Ovary (tissue), 3 donors: Measurements from ENCODE around the gene ALK.

Experiments used
- POLR2A ChIP-seq: fragments of 450-650 bp; IDR thresholded peaks from one replicate; pipeline ENCODE4 v1.6.1; 2017; ENCODE audit warnings: antibody characterized with exemption, mild to moderate bottlenecking, moderate library complexity
- TF ChIP-seq, protein P1 (sequence below), 3 donors: fragments of 450-650 bp in 2 of 3; fragments of 200-600 bp in 1 of 3; IDR thresholded peaks; one replicate each; pipeline versions ENCODE4 v1.5.1 to v1.8.0; 2016 to 2022; ENCODE audit warnings: antibody characterized with exemption in 3 of 3, mild to moderate bottlenecking in 1 of 3
- donor health status: DM: no; HTN: no; CAD: no.

DNA sequence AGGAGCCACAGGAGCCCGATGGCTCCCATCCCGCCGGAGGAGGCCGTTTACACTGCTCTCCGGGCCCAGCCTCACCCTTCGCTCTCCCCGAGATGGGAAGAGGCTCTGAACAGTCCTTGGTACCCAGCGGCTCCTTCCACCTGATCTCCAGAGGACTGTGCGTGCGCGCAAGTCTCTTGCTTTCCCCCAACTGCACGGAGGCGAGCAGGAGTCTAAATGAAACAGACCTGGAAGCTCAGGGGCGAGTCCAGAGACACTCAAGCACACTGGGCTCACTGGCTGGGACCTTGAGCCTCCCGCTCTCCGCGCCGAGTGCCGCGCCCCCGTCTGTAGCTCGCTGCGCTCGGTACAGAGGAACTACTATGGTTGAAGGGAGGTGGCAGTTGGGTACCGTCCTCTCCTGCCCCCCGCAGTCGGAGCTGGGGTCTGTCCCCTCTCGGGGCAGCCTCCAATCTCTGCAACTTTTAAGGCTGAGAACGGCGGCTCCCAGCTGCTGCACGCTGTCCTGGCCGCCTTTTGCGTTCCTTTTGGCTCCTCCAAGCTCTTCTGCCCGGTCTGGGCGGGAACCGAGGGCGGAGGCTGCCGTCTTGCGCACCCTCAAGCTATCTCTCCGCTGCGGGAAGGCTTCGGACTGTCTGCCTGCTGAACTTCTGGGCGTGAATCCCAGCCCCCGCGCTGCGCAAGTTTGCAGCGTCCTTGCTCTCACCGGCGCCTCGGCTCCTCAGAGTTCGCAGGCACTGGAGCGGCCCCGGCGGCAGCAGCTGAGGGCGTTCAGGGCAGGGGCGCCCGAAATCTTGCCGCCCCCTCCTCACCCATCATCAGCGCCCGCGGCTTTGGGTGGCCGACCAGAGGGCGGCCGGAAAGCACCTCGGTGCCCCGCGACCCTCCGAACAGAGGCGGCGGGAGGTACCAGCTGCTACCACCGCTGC lies 491 bp downstream of the ALK start:
- TF ChIP-seq, protein P1, sequence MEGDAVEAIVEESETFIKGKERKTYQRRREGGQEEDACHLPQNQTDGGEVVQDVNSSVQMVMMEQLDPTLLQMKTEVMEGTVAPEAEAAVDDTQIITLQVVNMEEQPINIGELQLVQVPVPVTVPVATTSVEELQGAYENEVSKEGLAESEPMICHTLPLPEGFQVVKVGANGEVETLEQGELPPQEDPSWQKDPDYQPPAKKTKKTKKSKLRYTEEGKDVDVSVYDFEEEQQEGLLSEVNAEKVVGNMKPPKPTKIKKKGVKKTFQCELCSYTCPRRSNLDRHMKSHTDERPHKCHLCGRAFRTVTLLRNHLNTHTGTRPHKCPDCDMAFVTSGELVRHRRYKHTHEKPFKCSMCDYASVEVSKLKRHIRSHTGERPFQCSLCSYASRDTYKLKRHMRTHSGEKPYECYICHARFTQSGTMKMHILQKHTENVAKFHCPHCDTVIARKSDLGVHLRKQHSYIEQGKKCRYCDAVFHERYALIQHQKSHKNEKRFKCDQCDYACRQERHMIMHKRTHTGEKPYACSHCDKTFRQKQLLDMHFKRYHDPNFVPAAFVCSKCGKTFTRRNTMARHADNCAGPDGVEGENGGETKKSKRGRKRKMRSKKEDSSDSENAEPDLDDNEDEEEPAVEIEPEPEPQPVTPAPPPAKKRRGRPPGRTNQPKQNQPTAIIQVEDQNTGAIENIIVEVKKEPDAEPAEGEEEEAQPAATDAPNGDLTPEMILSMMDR (IDR thresholded peaks at IDR 0.05), result no peak
- no peak for TF ChIP-seq POLR2A
